Embryonic facial prominence (tissue), 1 donor: ENCODE data around the gene NEB.
"Not testable (repeated sequence)": the region's sequence is repeated elsewhere in the genome, so short reads cannot be mapped to it uniquely, and the experiment has no call there.

ENCODE experiments used
- DNase-seq: peaks from one replicate; pipeline ENCODE4 v3.0.0-alpha.2; 2016; ENCODE audit errors: extremely low spot score

NEB gene

DNA sequence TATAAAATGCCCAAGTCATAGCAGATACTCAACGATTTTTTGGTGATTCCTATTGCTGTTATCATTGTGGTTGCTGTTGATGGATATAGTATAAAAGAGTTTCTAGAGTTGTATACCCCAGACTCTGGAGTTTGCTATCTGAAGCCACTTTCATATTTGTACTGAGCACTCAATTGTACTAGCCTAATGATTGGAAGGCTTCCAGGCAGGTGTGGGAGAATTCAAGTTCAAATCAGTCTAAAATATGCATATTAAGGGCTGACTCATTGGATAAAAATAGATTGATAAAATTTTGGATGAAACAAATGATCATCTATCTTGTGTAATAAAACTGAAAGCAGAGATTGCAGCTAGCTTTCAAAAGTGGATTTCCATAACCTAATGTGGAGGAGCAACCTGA lies 122.9 kb downstream of the NEB start:
- DNase-seq: no peak

- no peak for DNase-seq
Observed at GRCh38 chr2:151610310-151610709, 124.0 kb downstream of the NEB start.

DNA sequence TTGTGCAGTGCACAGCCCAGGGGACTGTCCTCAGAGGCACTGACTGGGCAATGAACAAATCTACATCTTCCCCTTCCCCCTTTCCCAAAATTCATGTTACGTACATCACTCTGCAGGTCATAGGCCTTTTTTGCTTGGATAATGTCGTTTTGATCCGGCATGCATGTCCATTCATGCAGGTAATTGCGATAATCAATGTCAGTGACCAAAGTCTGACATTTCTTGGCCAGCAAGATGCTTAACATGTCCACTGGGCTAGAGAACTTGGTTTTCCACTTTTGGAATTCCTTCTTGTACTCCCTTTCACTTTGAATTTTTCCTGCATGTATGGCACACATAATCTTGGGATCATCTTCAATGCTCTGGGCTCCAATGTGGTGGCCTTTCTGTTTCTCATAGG lies 124.6 kb downstream of the NEB start:
- DNase-seq: no peak

- not testable (repeated sequence) for DNase-seq
Observed at GRCh38 chr2:151607459-151608424, 126.5 kb downstream of the NEB start.

DNA sequence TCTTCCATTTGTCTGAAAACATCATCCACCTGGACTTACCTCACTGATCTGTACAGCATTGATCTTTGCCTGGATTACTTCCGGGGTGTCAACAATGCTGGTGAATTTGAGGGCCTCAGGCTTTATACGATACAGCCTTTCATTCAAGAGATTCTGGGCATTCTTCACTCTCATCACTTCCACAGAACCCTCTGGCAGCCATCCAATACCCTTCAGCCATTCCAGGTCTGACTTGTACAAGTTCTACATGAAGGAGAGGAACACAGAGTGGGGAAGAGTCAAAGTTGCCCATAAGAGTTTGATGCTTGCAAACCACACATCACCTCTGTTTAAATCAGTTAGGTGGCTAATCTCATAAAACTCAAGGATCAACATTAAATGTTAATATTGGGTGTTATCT lies 130.7 kb downstream of the NEB start:
- not testable (repeated sequence) for DNase-seq

GRCh38 chr2:151602402-151602801 lies 131.9 kb downstream of the NEB start:
- DNase-seq: not testable (repeated sequence)

DNA sequence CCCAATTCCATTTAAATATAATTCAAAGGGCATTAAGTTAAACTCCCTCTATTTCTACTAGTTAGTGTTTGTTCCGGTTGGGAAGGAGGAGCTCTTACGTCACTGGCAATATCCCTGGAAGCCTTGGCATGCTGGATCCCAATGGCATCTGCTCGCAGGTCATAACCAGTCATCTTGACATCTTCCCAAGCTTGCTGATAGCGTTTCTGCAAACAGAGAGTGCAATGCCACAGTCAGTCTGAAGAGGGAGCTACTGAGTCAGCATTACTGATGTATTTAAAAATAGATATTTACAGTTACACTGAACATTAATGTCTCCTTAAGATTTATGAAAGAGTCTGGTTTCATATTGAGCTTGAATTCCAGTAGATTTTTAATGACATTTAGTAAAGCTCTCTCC lies 132.5 kb downstream of the NEB start:
- DNase-seq: not testable (repeated sequence)

DNA sequence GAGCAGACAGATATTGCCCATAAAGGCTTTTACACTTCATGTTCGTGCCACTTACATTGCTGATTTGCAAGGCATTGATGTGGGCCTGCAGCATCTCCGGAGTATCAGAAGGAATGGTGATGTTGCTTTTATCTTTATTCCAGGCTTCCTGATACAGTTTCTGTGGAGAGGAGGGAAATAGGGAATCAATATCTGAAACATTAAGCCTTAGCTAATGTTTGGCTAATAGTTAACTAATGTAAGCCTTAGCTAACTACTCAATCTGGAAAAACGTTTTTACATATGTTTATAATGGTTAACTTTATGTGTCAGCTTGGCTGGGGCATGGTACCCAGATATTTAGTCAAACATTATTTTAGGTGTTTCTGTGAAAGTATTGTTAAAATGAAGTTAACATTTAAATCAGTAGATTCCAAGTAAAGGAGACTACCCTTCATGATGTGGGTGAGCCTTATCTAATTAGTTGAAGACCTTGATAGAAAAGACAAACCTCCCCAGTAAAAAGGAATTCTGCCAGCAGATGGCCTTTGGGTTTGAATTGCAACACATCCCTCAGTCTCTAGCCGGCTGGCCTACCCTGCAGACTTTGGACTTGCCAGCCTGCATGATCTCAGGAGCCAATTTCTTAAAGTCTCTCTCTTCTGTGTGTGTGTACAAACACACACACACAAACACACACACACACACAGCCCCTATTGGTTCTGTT lies 137.2 kb downstream of the NEB start:
- DNase-seq: not testable (repeated sequence)

GRCh38 chr2:151591908-151592255 lies 142.4 kb downstream of the NEB start:
- not testable (repeated sequence) for DNase-seq

- DNase-seq: not testable (repeated sequence)
Observed at GRCh38 chr2:151591250-151591907, 142.9 kb downstream of the NEB start.

DNA sequence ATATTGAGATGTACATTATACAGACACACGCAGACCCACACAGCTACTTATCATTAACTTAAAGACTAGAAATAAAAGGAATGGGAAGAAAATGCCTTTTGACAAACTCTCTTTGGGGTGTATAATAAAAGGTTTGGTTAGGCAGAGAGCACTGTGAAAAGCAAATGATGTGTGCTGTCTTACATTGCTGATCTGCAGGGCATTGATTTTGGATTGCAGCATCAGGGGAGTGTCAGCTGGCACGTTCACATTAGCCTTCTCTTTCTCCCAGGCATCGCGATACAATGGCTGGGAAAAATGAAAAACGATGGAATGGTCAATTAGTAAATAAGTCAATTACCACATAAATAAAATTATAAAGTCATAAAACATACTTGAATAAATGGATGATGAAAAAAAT lies 153.0 kb downstream of the NEB start:
- DNase-seq: not testable (repeated sequence)

GRCh38 chr2:151580697-151581096 lies 153.6 kb downstream of the NEB start:
- DNase-seq: not testable (repeated sequence)

GRCh38 chr2:151577116-151577515 lies 157.2 kb downstream of the NEB start:
- no peak for DNase-seq

- no peak for DNase-seq
Observed at GRCh38 chr2:151576080-151576479, 158.2 kb downstream of the NEB start.

GRCh38 chr2:151575338-151575737 lies 158.9 kb downstream of the NEB start:
- DNase-seq: no peak

DNA sequence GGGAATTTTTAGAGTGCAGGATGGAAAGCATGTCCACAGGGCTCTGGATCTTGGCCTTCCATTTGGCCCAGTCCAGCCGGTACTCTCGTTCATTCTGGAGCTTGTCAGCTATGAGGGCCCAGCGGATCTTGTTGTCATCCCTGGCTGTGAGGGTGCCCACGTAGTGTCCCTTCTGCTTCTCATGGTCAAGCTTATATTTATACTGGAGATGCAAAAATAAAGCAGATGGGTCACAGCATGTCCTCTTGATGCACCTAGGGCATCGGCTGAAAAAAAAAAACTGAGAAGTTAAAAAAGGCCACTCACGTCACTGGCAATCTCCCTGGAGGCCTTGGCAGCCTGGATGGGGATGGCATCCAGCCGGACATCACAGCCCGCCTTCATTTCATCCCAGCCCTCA lies 164.1 kb downstream of the NEB start:
- no peak for DNase-seq

DNA sequence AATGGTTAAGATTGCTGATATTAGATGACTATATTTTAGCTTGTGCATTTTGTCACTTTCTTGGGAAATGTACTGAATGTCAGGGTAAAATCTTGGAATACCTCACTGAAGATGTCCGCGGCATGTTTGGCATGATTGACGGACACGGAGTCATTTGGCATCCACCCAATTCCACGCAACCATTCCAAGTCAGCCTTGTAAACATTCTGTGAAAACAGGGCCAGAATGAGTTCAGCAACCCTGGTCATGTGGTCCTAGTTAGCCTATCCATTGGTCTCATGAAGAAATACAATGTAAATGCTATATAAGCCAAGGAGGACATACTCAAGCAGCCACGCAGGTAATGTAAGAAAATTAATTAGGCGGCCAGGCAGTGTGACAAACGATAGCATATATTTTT lies 165.1 kb downstream of the NEB start:
- no peak for DNase-seq

DNA sequence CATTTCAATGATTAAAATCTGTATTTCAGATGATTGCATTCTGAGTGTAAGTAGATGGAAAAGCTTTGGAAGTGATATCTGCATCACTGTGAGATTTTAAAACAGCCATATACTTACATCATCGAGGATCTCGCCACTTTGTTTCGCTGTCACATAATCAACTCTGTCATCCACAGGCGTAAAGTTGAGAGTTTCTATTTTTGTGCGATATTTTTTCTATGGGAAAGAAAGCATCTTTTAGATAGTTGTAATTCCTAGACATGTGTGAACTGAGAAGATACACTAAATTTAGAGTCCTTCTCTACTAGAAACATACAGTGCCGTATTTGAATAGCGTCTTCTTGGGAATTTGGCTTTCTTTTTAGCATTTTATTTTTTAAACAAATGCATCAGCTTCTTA lies 165.8 kb downstream of the NEB start:
- DNase-seq: no peak

- DNase-seq: no peak
Observed at GRCh38 chr2:151567006-151567405, 167.3 kb downstream of the NEB start.

- no peak for DNase-seq
Observed at GRCh38 chr2:151562398-151562797, 171.9 kb downstream of the NEB start.

- DNase-seq: no peak
Observed at GRCh38 chr2:151560289-151560688, 174.0 kb downstream of the NEB start.

- DNase-seq: not testable (repeated sequence)
Observed at GRCh38 chr2:151559431-151559830, 174.8 kb downstream of the NEB start.
